ENCODE measurements around the gene KCNN3. TPM values are rescaled to one million over a fixed set of nuclear protein-coding genes. Genes with fewer than 3 reads are reported as not detected.

Gene KCNN3
- total and polyA plus RNA-seq, 2 of the 8 experiments (the other 6 are each of a cell fraction or from before 2014, with no cell fraction given): 2.8 to 3.7 TPM

DNA sequence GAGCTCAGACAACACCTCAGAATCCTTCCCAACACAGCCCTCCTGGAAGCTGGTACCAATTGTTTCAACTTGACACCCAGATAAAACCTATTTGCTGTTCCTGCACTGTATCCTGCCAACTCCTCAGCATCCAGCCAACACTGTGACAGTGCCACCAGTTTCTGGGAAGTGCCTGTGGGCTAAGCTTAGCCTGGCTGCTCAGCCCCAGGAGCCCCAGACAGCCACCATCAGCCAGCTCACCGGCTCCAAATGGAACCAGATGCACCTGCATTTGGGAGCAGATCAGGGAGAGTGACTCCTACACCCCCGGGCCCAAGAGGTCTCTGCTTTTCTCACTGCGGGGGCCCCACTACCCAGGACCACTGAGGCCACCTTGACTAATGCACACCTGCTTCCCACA lies 24.9 kb downstream of the KCNN3 start (continued):
- no peak for TF ChIP-seq SP4 (IDR thresholded peaks at IDR 0.05; ENCODE audit: low read length)
- TF ChIP-seq CHD2 (IDR thresholded peaks at IDR 0.05; ENCODE audit: low read length): no peak
- no peak for TF ChIP-seq HDAC6 (IDR thresholded peaks at IDR 0.05; ENCODE audit: low read depth, low read length)
- no peak for TF ChIP-seq EP300 (IDR thresholded peaks at IDR 0.05; ENCODE audit: borderline replicate concordance in 1 of 2, low read depth in 2 of 2, low read length in 2 of 2)
